ENCODE results near the gene GALNT16.

- TF ChIP-seq, protein P1, sequence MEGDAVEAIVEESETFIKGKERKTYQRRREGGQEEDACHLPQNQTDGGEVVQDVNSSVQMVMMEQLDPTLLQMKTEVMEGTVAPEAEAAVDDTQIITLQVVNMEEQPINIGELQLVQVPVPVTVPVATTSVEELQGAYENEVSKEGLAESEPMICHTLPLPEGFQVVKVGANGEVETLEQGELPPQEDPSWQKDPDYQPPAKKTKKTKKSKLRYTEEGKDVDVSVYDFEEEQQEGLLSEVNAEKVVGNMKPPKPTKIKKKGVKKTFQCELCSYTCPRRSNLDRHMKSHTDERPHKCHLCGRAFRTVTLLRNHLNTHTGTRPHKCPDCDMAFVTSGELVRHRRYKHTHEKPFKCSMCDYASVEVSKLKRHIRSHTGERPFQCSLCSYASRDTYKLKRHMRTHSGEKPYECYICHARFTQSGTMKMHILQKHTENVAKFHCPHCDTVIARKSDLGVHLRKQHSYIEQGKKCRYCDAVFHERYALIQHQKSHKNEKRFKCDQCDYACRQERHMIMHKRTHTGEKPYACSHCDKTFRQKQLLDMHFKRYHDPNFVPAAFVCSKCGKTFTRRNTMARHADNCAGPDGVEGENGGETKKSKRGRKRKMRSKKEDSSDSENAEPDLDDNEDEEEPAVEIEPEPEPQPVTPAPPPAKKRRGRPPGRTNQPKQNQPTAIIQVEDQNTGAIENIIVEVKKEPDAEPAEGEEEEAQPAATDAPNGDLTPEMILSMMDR (IDR thresholded peaks at IDR 0.05), result no peak
- TF ChIP-seq POLR2A (IDR thresholded peaks at IDR 0.05), result no peak
Observed at GRCh38 chr14:69326611-69327010, 66.7 kb downstream of the GALNT16 start.

Measured in suprapubic skin (tissue), 3 donors.